NCI-H1436 treated with DMSO at 0.1 percent for 48 hours (cell line): ENCODE results near the gene TMEM151B.

Experiments used
- DNase-seq: peaks from one replicate; lab custom pipeline; 2025; lab: John Stamatoyannopoulos, UW

The TMEM151B gene

DNA sequence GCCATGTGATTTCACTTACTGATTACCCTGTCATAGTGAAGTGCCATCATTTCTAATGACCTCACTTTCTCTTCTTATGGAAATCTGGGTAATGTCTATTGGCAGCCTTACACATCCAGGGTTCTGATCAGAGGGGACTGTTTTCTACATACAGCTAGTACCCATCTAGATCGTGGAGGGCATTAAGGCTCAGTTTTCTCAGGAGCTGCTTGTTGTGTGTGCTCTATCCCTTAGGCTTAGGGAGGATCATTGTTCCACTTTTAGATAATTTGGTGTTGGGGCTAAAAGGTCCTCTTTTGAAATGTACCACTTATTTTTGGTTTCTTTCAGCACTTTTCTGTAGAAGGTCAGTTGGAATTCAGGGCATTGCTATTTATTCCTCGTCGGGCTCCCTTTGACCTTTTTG lies 19.5 kb upstream of the TMEM151B start:
- DNase-seq, result no peak

DNA sequence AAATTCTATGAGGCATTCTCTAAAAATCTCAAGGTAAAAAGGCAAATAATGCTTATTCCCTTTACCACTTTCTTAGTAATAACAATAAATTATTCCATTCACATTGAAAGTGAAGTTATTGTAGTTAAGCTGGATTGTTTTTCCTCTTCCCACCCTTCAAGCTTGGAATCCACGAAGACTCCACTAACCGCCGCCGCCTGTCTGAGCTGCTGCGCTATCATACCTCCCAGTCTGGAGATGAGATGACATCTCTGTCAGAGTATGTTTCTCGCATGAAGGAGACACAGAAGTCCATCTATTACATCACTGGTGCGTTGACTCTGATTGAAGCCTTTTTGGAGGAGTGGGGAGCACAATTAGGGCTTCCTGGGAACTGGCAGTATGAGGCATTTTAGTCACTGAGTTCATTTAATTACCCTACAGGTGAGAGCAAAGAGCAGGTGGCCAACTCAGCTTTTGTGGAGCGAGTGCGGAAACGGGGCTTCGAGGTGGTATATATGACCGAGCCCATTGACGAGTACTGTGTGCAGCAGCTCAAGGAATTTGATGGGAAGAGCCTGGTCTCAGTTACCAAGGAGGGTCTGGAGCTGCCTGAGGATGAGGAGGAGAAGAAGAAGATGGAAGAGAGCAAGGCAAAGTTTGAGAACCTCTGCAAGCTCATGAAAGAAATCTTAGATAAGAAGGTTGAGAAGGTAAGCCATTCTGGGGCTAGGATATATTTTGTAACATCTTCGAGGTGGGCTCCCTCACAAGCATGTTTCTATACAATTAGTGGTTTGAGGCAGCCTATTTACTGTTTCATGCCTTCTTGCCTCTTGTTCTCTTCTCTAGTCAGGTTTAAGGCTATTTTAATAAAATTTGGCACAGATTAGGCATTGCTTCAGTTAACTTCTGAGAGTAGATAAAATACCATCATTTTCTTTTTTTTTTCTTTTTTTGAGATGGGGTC lies 18.4 kb upstream of the TMEM151B start:
- DNase-seq, result no peak

DNA sequence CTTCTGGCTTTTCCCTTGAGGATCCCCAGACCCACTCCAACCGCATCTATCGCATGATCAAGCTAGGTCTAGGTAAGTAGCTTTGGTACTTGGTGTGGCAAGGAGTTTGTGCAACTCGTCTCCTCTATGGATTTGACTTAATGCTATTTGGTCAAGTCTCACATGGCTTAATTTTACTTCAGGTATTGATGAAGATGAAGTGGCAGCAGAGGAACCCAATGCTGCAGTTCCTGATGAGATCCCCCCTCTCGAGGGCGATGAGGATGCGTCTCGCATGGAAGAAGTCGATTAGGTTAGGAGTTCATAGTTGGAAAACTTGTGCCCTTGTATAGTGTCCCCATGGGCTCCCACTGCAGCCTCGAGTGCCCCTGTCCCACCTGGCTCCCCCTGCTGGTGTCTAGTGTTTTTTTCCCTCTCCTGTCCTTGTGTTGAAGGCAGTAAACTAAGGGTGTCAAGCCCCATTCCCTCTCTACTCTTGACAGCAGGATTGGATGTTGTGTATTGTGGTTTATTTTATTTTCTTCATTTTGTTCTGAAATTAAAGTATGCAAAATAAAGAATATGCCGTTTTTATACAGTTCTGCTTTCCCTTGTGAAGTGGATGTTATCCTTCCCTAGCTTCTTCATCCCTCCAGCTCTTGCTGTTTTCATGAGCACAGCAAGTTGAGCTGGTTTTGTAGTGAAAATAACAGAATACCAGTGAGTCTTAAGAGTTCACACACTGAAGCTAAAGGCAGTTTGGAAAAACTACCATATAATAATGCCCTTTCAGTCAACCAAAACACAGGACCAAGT lies 16.7 kb upstream of the TMEM151B start:
- no peak for DNase-seq

DNA sequence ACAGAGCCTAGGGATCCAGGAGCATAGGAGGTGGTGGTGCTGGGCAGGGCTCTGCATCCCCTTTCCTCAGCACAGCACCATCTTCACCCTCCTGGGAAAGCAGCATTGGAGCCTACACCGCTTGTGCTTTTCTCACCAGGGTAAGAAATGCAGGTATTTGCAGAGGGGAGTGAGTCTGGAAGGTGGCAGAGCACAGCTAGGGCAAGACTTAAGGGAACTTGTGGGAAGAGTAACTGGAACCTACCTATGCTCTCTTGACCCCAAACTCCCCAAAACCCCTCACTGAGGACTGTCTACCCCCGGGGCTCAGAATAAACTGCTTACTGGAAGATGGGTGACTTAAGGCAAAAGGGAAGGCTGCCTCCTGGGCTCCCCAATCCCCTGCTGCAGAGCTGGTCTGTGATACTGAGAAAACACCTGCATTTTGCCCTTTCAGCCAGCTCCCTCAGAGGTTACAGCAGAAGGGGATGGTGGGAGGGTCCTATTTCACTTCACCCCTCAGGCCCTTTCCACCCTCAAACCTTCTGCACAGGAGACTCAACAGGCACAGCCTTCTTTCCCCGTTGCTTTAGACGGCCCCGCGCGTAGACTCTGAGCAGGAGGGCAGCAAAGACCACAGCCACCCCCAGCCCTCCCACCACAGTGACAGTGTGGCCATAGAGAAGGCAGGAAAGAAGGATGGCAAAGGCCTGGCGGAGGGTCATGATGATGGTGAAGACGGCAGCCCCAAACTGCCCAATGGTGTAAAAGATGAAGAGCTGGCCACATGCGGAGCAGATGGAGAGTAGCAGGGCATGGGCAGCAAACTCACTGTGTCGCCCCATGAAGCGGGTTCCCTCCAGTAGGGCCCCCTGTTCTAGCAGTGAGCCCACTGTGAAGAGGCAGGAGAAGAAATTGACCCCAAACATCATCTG lies 15.8 kb upstream of the TMEM151B start:
- DNase-seq, result no peak

DNA sequence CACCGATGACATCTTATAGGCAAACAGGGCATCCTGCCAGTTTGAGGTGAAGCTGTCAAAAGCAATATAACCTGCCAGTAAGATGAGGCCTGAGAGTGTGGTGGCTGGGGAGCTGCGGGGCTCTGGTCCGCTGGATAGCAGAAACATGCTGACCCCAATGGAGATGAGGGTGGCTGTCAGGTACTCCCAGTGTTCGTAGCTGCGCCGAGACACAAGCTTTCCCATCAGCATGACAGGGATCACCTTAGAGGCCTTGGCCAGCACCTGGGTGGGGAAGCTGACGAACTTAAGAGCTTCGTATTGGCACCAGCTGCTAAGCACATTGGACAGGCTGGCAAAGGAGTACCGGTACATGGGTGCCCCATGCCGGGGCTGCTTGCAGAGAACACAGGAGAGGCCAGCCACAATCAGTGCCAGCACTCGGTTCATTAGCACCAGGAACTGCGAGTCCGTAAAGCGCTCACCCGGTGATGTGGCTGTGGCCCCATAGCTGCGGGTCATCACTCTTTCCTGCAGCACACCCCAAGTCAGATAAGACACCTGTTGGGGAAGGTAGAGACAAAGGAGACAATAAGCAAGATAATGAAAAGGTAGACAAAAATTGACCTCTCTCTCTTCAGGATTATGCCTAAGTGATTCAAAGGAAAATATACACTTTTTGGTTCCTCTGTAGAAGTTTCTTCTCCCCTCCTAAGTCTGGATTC lies 15.0 kb upstream of the TMEM151B start:
- DNase-seq, result no peak

DNA sequence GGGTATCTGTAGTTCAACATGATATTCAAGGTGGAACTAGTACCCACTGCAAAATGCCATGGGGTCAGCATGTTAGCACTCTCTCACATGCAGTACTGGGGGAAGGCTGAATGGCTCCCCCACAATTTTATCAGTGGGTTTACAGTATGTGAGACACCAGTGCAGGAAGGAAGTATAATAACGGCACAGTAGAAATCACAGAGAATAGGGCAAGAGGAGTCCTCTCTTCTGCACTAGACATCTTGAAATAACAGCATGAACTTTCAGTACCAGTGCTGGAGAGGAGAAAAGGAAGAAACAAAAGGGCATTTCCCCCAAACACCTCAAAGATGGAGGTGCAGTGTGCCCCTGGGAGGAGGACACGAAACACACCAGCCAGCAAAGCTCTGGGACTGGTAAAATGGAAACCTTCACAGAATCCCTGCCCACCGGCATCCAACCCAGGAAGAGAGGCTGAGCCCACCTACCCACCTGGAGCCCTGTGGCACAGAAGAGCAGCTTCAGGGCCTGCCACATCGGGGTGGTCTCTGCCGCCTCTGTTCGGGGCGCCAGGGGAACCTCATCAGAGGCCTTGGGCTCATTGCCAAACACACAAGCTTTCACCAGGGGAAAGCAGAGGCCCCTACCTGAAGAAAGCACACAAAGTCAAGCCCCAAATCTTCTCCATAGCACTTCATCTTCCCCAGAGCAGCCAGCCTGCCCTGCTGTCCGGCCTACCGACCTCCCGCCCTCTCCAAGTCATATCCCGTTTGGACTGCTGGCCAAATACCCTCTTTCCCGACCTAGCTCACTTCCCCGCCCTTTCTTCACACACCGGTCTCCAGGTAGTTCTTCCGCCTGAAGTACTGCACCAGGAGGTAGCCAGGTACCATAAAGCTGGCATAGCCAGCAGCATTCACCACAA lies 14.1 kb upstream of the TMEM151B start:
- DNase-seq, result no peak

DNA sequence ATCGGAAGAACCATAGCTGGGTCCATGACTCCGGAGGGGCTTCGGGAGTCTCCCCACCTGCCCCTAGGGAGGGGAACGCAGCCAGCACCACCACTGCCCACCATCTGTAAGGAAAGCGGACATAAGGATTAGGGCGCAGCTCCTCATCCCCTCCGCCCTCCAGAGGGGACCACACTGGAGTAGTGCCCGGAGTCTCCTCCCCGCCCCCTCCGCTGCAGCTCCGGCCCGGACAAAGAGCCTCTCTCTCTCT lies 13.6 kb upstream of the TMEM151B start:
- no peak for DNase-seq

DNA sequence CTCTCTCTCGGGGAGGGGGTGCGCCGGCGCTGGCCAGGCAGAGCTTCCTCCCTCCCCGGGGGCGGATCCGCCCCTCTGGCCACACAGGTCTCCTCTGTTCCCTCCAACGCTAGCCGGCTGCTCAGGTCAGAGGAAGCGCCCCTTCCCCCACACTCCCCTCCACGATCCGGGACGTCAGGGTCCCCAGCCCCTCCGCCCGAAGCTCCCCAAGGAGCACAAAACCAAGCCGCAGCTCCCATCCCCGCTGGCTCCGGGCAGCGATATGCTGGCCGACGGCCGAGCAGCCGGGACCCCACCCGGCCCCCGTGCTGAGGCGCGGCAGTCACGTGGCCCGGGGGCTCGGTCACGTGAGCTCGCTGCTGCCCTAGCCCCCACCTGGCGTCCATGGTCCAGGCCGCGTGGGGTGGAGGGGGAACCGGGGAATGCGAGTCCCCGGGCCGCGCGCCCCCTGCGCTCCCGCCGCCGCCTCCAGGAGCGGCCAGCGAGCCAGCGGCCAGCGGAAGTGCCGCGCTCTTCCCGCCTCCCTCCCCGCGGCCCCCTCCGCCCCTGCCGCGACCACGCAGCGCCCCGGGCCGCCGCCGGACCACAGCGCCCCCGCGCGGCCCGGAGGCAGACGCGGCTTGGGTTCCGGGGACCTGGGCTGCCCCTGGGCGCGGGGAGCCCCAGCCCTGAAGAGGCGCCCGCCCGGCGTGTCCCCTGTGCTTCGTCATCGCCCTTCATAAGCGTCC lies 13.1 kb upstream of the TMEM151B start, which contains the start of gene SLC35B2:
TSS of gene SLC35B2 (minus strand) at position 504 of the 728 bp plus-strand sequence. CDS start at position 386, 118 bp downstream.
- DNase-seq, result no peak

DNA sequence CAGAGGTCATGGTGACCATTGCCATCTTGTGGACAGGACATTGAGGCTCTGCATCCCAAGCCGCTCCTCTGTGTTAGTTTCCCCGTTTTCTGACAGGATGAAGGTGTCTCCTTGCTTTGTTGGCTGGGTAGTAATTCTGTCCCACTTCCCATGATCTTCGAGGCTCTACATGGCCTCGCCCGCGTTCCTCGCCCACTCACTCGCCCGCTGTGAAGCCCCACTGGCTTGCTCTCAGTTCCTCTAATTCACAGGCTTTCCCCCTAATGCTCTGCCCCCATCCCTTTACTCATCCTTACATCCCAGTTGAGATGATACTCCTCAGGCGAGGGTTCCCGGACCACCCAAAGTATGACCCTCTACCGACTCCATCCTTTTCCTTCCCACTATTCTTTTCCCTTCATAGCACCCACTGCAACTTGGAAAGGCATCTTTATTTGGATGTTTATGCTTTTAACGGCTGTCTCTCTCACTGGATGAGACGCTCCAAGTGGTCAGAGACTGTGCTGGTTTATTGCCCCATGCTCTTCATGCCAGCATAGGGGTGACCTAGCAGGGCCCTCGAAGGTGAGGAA lies 12.4 kb upstream of the TMEM151B start:
- DNase-seq, result no peak

DNA sequence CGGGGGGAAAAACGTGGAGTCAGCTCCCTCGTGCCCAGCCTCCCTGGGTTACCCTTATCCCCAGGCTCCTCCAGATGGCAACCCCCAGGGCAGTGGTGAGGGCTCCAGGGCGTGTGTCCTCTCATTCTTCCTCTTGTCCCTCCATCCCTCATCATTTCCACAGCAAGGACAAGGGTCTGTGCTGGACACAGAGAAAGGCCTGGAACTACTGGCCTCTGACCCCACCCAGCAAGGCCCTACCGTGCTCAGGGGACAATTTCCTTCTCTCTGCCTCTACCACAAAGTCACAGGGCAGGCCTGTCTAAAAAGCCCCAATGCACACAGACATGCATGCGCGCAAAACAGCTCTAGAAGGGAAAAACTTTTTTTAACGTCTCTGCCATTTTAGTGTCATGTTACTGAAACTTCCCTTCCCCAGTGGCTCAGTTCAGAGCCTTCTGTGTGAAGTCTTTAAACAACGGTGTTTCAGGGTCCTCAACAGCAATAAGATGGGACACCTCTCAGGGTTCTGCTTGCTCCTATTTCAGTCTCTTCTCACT lies 11.9 kb upstream of the TMEM151B start:
- no peak for DNase-seq

DNA sequence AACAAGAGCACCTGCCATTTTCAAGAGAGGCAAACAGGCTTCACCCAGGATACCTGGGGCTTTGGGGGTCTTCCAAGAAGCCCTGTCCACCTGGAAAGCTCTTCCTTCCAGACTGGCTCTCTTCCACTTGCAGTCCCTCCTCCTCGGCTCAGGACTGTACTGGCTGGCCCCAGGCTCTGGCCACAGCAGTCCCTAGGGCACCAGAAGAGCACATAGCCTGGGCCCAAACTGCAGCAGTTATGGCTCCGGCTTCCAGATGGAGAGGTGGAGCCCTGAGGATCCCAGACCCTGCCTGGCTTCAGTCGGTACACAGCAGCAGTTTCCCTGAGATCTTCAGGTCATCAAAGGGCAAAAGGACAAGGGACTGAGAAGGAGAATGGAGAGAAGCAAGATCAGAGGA lies 11.3 kb upstream of the TMEM151B start:
- DNase-seq, result no peak

DNA sequence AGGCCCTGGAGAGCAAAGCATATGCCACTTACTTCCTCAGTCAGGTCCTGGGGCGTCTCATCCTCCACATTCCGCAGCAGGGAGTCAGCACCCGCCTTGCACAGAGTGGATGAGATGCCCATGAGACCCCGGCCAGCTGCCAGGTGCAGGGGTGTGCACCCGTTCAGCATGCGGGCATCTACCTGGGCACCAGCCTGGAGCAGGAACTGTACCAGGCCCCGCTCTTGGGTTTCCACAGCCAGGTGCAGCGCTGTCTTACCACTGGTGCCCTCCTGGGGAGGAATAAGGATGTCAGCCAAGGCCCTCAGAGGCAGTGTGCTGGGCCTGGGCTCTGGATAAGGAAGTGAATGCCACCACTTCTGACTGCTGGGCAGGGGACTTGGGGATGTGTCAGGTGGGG lies 10.2 kb upstream of the TMEM151B start:
- DNase-seq, result no peak

DNA sequence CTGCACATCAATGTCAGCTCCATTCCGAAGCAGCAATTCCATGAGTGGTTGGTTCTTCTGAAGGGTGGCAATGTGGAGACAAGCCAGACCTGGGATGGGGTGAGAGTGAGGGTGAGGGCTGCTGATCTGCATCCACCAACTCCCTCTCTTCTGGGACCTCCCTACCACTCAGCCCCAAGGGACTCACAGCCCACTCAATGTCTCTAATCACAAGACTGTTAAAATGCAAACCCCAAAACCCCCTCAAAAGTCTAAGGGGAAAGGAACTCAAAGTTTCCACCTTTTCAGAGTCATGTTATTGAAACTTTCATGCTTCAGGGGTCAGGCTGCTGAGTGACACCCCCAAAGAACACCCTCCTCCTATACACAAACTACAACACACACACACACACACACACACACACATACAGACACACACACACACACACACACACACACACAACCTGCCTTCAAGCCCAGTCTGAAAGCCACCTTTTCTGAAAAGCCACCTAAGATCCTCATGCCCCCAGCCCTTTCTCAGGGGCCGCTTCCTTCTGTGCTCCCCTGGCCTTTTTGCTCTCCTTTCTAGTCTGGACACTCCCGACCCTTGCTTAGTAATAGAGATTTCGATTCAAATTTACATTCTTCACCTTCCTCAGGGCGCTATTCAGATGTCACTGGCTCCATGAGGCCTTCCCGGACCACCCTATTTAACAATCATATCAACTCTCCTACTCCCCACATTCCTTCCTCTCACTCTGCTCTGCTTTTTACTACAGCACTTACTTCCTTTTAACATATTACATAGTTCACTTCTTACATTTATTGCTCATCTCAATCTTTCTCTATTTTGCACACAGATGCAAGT lies 9.6 kb upstream of the TMEM151B start:
- no peak for DNase-seq

DNA sequence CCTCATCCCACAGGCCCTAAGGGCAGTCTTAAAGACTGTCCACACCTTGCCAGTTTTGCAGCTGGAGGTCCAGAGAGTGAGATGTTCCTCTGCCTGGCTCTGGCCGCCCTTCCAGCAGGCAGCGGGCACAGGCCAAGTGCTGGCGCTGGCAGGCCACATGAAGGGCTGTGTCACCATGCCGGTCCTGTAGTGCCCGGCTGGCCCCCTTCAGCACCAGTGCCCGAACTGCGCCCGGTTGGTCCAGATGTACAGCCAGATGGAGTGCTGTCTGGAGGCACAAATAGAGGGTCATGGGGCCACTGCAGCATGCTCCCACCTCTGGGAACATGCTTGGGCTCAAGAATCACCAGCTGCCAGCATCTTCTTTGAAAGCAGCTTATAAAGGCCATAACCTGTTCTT lies 8.7 kb upstream of the TMEM151B start:
- no peak for DNase-seq

DNA sequence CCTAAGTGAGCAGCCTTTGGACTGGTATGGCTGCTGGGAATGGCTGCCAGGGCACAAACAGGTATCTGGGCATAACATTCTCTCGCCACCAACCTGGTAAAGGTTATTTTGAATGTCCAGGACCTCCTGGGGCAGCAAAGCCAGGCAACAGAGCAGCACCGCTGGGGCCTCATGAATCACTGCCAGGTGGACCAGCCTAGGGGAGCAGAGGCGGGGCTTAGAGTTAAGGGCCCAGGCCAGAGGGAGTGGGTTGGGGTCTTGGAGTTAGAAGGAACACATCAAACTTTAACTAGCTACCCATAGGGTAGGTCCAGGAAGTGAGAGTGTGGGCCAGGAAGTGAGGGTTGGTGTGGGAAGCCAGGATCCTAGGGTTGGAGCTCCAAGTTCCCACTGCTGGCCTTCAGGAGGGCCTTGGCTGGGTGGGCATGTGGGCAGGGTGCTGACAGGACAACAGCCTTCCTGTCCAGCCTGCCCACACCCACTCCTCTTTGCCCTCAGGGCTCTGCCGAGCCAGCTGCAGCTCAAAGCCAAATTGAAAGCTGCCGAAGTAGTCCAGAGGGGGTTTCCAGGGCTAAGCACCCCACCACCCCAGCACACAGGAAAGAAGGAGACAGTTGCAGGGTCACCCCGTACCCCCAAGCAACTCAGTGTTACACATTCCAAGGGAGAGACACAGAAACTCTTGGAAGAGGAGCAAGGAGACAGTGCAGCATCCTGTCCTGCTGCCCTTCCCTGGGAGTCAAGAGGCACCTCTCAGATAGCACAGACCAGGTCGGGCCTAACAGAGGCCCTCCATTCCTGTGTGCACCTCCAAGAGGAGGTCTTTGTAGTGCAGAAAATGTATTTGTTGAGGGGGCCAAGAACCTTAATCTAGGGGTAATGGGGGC lies 7.5 kb upstream of the TMEM151B start:
- no peak for DNase-seq

DNA sequence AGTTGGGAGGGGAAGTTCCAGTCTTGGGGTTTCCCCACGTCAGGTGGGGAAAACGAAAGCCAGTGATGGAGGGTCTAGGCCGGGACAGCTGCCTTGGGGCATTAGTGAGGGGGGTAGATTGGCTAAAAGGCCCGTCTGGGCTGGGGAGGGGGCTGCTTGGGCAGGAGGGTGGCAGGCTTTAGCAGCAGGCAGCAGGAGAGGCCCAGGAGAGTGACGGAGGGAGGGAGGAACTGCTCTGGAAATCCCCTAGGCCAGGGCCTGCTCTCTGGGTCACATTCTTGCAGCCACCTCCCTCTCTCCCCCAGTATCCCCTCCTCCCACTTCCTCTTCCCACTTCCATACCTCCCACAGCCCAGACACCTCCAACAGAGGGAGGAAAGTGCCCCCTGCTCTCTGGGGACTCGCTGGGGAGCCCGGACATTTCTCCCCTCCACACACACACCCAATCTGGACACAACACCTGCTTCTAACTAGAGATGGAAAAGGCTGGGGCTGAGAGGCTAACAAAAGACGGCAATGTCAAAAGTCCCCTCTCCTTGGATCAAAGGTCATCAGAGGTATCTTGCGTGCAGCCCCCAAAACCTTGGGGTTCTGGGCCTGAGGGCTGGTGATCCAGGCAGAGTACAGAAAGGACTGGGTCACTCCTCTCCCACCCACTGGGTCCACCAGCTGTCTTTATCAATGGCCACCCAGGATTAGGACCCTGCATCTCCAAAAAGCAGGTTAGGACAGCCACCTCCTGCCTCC lies 6.7 kb upstream of the TMEM151B start:
- no peak for DNase-seq
